Testis (tissue), 2 donors: ENCODE results near the gene RPTOR.

Source experiments
- CTCF ChIP-seq, 3 experiments: fragments of 450-650 bp in 2 of 3; fragments of 200-600 bp in 1 of 3; sonication (generic) in 1 of 3; IDR thresholded peaks; one replicate each; pipeline ENCODE4 v1.5.1; 2016 to 2019; ENCODE audit warnings: antibody characterized with exemption in 3 of 3, mild to moderate bottlenecking in 2 of 3, moderate library complexity in 1 of 3
- POLR2A ChIP-seq: fragments of 450-650 bp; IDR thresholded peaks from one replicate; pipeline ENCODE4 v1.6.1; 2017; ENCODE audit warnings: antibody characterized with exemption, mild to moderate bottlenecking, moderate library complexity

DNA sequence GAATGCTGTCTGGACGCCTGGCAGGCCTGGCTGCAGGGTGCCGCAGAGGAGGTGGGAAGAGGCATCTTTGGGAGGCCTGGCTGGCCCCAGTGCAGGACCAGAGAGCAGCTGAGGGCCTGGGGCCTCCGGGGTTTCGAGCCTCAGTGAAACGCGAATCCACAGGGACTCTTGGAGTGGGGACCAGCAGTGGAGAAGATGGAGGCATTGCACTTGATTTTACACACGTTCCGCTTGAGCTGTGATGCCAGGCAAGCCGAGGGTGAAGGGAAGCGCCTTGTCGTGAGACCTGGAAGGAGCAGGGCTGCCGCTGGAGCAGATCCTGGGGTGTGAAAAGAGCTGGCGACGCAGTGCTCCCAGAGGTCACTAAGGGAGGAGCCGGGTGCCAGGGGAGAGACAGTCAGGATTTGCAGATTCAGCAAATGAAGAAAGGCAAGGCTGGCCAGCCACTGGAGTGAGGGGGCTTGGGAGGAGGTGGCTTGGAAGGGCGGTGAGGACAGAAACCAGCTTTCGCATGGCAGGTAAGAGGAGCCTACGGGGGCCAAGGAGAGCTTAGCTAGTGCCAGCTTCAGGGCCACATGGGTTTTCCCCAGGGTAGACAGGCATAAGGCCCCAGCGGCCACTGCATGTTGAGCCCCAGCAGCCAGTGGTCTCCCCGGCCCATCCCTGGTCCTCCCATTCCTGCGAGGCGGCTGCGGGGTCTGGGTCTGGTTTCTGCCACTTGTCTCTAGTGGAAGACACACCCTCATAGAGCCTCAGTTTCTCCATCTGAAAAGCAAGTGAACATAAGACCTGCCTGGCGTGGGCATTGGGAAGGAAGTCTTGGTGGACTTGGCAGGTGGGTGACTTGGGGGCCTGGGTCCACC, 271.8 kb downstream of the RPTOR start:
- TF ChIP-seq CTCF (IDR thresholded peaks at IDR 0.05) = no peak
- no peak for TF ChIP-seq POLR2A
